22Rv1 (cell line): ENCODE measurements around the gene SLC39A11.

Experiments used
- H3K27ac ChIP-seq: fragments of 450-650 bp; 2 replicates; pipeline ENCODE4 v1.5.1; 2017
- ZFX ChIP-seq: fragments of 450-650 bp; IDR thresholded peaks from 2 replicates; pipeline ENCODE4 v1.6.1; 2017; ENCODE audit warnings: antibody characterized with exemption, borderline replicate concordance
- TF ChIP-seq, protein P1 (sequence below): fragments of 450-650 bp; IDR thresholded peaks from 2 replicates; pipeline ENCODE4 v1.5.1; 2017; ENCODE audit warnings: mild to moderate bottlenecking

Gene SLC39A11

DNA sequence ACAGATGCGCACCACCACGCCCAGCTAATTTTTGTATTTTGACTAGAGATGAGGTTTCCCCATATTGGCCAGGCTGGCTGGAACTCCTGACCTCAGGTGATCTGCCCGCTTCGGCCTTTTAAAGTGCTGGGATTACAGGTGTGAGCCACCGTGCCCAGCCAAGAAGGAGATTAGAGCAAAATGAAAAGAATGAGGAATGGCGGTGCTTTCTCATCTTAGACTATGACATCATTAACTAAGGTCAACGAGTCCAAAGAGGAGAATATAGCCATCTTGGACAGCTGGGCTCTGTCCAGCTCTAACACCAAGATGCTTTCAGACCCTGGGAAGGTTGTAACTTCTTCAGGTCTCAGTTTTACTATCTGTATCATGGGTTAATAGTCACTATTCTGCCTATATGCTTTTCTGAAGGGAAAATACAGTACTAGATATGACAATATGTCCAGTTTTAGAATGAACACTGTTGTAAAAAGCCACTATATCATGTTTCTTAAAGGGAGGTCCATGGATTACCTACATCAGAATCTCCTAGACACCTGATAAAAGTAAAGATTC is 76.7 kb downstream of the SLC39A11 start:
- no peak overlapping the region for H3K27ac ChIP-seq
- no peak for TF ChIP-seq ZFX
- TF ChIP-seq, protein P1, sequence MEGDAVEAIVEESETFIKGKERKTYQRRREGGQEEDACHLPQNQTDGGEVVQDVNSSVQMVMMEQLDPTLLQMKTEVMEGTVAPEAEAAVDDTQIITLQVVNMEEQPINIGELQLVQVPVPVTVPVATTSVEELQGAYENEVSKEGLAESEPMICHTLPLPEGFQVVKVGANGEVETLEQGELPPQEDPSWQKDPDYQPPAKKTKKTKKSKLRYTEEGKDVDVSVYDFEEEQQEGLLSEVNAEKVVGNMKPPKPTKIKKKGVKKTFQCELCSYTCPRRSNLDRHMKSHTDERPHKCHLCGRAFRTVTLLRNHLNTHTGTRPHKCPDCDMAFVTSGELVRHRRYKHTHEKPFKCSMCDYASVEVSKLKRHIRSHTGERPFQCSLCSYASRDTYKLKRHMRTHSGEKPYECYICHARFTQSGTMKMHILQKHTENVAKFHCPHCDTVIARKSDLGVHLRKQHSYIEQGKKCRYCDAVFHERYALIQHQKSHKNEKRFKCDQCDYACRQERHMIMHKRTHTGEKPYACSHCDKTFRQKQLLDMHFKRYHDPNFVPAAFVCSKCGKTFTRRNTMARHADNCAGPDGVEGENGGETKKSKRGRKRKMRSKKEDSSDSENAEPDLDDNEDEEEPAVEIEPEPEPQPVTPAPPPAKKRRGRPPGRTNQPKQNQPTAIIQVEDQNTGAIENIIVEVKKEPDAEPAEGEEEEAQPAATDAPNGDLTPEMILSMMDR = no peak

DNA sequence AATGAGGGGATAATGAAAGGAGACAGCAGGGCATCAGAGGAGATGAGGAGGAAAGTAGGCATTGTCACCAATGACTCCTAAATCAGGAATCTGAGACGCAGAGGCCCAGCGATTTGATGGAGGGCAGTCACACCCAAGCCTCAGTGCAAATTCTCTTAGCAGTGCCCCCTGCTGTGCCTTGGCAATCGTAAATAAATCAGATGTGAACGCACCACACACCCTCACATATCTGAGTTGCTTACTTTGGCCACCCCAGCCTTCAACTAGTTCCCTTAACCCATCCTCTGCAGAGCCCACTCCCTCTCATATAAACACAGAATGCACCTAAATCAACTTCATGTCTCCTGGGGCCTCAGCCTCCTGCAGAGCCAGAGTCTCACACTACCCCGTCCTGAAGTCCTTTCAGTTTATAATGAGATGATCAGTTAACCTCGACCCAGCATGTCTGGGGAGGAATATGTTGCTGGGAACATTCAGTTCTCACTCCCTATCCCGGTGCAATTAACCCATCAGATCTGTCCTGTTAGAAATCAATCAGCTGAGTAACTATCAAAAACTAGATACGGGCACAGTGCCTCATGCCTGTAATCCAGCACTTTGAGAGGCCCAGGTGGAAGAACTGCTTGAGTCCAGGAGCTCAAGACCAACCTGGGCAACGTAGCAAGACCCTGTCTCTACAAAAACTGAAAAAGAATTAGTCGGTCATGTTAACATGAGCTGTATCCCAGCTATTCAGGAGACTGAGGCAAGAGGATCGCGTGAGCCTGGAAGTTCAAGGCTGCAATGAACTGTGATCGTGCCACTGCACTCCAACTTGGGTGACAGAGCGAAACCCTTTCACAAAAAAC is 78.4 kb downstream of the SLC39A11 start:
- TF ChIP-seq ZFX = no peak
- no peak overlapping the region for H3K27ac ChIP-seq

DNA sequence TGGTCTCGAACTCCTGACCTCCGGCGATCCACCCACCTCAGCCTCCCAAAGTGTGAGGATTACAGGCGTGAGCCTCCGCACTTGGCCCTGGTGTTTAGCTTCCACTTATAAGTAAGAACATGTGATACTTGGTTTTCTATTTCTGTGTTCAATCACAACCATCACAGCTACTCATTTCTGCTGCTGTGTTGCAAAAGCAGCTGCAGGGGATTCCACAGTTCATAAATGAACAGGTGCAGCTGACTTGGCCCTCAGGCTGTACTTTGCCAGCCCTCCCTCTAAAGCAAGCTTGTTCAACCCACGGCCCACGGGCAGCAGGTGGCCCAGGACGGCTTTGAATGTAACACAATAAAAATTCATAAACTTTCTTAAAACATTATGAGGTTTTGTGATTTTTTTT is 79.2 kb downstream of the SLC39A11 start:
- no peak overlapping the region for H3K27ac ChIP-seq
- TF ChIP-seq ZFX = no peak
- TF ChIP-seq, protein P1 = no peak

DNA sequence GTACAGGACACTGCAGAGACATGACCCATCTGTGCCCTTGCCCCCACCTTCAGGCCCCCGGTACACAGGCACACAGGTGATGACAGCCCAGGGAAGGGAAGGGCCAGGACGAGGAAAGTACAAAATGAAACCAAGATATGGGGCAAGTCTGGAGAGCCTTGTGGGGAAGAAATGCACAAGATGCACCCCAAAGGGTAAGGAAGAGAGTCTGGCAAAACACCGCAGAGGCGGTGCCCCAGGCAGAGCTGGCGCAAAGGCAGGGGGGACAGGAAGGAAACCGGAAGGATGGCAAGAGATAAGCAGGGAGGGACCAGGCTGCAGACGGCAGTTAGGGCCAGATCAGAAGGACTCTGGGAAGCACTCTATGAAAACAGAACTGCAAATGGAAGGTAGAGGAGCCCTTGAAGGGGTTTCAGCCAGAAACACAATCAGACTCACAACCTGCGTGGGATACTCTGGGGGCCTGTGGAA is 81.4 kb downstream of the SLC39A11 start:
- H3K27ac ChIP-seq = no peak overlapping the region
- TF ChIP-seq ZFX = no peak
- TF ChIP-seq, protein P1 = no peak

DNA sequence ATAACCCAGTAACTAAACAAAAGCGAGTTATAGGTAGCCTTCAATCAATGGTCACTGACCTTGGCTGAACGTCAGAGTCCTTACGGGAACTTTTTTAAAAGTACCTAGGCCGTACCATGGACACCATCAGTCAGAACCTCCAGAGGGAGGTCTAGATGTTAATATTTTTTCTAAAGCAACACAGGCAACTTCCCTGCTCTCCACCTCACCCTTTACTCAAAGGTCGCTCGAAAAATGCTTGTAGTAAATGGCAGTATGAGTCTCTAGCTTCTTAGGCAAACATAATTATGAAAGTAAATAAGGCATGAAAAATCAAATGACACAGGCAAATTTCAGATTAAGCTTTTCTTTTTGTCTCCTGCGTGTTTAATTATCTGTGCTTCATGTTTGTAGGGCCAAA is 82.1 kb downstream of the SLC39A11 start:
- no peak overlapping the region for H3K27ac ChIP-seq
- no peak for TF ChIP-seq ZFX
- TF ChIP-seq, protein P1 = no peak

DNA sequence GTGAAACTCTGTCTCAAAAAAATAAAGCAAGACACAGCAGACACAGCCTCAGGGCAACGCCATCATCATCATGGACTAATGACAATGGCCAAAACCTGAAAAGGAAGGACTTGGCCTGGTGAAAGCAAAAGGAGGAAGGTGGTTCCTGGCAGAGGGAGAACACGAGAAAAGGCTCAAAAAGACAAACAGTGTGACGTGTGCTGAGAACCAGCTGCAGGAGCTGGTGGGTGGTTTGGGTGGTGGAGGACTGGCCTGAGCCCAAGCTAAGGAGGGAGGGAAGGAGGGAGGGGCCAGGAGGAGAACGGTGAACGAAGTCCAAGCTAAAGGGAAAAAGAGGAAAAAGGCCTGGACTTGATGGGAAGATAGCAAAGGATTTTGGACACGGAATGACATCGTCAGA is 85.1 kb downstream of the SLC39A11 start:
- TF ChIP-seq, protein P1 = no peak
- no peak for TF ChIP-seq ZFX
- H3K27ac ChIP-seq = no peak overlapping the region

- TF ChIP-seq, protein P1 = no peak
- no peak overlapping the region for H3K27ac ChIP-seq
These were observed 87.1 kb downstream of the SLC39A11 start for GRCh38 chr17:73005360-73005759.
